HG03575 (cell line): ENCODE measurements around the gene CHSY1.
"Not testable (repeated sequence)": the region's sequence is repeated elsewhere in the genome, so short reads cannot be mapped to it uniquely, and the experiment has no call there.

Experiments
- ATAC-seq: cut with Tn5 transposase; IDR thresholded peaks from one replicate; pipeline ENCODE4 v1.9.1; 2021; ENCODE audit not compliant: unreplicated experiment, insufficient number of reproducible peaks, low FRiP score; ENCODE audit errors: extremely low read depth

CHSY1 gene

GRCh38 chr15:101216100-101216499, 35.7 kb downstream of the CHSY1 start:
- ATAC-seq: no peak

- ATAC-seq: no peak
Observed at GRCh38 chr15:101215681-101216080, 36.2 kb downstream of the CHSY1 start.

- not testable (repeated sequence) for ATAC-seq
Observed at GRCh38 chr15:101214435-101215097, 37.3 kb downstream of the CHSY1 start.

- ATAC-seq: no peak
Observed at GRCh38 chr15:101213570-101213969, 38.3 kb downstream of the CHSY1 start.

- ATAC-seq: no peak
Observed at GRCh38 chr15:101213147-101213546, 38.7 kb downstream of the CHSY1 start.

- no peak for ATAC-seq
Observed at GRCh38 chr15:101211897-101212296, 40.0 kb downstream of the CHSY1 start.

- no peak for ATAC-seq
Observed at GRCh38 chr15:101210466-101210865, 41.4 kb downstream of the CHSY1 start.

GRCh38 chr15:101210058-101210457, 41.8 kb downstream of the CHSY1 start:
- no peak for ATAC-seq

- no peak for ATAC-seq
Observed at GRCh38 chr15:101209285-101209845, 42.5 kb downstream of the CHSY1 start.

GRCh38 chr15:101207867-101208288, 44.0 kb downstream of the CHSY1 start:
- ATAC-seq: no peak

- ATAC-seq: no peak
Observed at GRCh38 chr15:101206176-101206591, 45.7 kb downstream of the CHSY1 start.

- no peak for ATAC-seq
Observed at GRCh38 chr15:101204739-101205535, 46.9 kb downstream of the CHSY1 start.

GRCh38 chr15:101203607-101204189, 48.1 kb downstream of the CHSY1 start:
- ATAC-seq: no peak

GRCh38 chr15:101203029-101203573, 48.7 kb downstream of the CHSY1 start:
- no peak for ATAC-seq

GRCh38 chr15:101201411-101202174, 50.3 kb downstream of the CHSY1 start:
- no peak for ATAC-seq

- no peak for ATAC-seq
Observed at GRCh38 chr15:101200181-101200580, 51.7 kb downstream of the CHSY1 start.

GRCh38 chr15:101198800-101199199, 53.0 kb downstream of the CHSY1 start:
- ATAC-seq: no peak

- no peak for ATAC-seq
Observed at GRCh38 chr15:101198031-101198575, 53.7 kb downstream of the CHSY1 start.
